GM21786 (cell line): ENCODE results near the gene TMEM9.

Experiments
- ATAC-seq: cut with Tn5 transposase; IDR thresholded peaks from one replicate; pipeline ENCODE4 v1.9.1; 2021; ENCODE audit not compliant: unreplicated experiment

The TMEM9 gene

DNA sequence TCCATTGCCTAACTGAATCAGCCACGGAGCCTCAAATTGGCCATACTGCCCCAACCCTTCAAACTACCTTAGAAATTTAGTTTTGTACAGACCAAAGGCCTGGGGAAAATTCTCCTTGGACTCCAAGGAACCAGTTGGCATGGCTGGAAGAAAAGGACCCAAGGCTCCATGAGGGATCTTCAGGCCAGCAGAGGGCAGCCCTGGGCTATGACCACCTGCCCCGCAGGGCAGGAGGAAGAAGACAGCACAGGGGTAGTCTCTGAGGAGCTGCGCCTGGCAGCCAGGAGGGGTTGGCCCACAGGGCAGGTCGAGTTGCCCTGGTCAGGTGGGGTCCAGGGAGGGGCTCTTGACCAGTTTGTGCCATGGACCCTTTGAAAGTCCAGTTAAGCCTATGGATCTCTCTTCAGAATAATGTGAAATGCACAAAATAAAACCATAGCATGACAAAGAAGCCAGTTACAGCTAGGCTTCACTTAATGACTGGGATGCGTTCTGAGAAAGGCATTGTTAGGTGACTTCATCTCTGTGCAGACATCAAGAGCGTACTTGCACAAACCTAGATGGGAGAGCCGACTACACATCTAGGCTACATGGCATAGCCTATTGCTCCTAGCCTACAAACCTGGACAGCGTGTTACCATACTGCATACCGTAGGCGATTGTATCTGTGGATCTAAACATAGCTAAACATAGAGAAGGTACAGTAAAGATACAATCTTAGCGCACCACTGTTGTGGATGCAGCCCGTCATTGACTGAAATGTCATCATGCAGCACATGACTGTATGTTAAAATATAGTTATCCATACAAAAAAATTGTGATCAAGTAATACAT lies 68.2 kb downstream of the TMEM9 start:
- no peak for ATAC-seq
